Neuron (in vitro differentiated cells): Measurements from ENCODE around the gene ITGBL1.
A peak's percentile ranks its signal among the peaks of the same experiment; 100 is the strongest.

ENCODE experiments used
- H2AFZ ChIP-seq: one replicate; pipeline ENCODE4 v1.6.1; 2013; ENCODE audit warnings: low read depth, mild to moderate bottlenecking, inconsistent platforms, low read length, moderate library complexity
- H3K27me3 ChIP-seq: one replicate; pipeline ENCODE4 v1.6.1; 2013; ENCODE audit warnings: low read length; ENCODE audit not compliant: insufficient read depth
- H3K36me3 ChIP-seq: one replicate; pipeline ENCODE4 v1.6.1; 2013; ENCODE audit warnings: low read length; ENCODE audit not compliant: insufficient read depth
- H3K4me1 ChIP-seq: one replicate; pipeline ENCODE4 v1.6.1; 2013; ENCODE audit warnings: low read length; ENCODE audit not compliant: insufficient read depth
- H3K4me3 ChIP-seq: 2 replicates; pipeline ENCODE4 v1.5.1; 2013; ENCODE audit warnings: mild to moderate bottlenecking, low read length, moderate library complexity
- H3K9me3 ChIP-seq: one replicate; pipeline ENCODE4 v1.6.1; 2013; ENCODE audit warnings: low read length

ITGBL1 gene

DNA sequence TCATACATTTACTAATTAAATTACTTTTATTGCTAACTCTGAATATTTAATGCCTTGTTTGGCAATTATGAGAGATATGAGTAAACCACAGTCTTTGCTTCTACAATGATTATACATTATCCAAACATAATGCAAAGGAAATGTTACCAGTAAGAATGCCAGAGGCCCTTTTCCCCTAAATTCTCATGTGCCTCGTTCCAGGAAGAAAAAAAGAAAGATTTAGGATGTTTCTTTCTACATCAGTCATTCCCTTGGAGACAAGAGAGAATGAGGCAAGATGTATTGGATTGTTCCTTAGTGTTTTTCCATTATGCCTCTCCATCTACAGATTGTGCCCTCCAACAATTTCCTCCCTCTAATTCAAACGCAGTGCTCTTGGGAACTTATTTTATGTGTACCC lies 50.1 kb downstream of the ITGBL1 start:
- Histone ChIP-seq H3K4me3 (no peak overlapping the region), H3K27me3 (no peaks in the 10 kb centered on the region), H2AFZ (no peak overlapping the region), H3K9me3 (no peaks in the 10 kb centered on the region), H3K4me1 (no peaks in the 10 kb centered on the region), H3K36me3 (no peaks in the 10 kb centered on the region)

DNA sequence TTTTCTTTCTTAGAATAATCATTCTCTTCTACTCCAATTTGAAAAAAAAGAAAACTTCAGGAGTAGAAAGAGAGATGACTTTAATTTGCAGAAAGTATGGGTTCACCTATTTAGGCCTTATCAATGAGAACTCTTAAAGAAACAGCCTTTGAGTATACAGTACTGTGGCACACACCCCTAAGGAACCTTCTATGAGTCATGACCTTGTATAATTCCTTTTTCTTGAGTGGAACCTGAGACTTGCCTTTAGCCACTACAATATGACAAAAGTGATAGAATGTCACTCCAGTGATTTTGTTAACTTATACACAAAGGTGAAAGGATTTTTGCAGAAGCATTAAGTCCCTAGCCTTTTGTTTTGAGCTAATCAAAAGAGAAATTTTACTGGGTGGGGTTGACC lies 58.7 kb downstream of the ITGBL1 start:
- H3K36me3 ChIP-seq, result no peaks in the 10 kb centered on the region

DNA sequence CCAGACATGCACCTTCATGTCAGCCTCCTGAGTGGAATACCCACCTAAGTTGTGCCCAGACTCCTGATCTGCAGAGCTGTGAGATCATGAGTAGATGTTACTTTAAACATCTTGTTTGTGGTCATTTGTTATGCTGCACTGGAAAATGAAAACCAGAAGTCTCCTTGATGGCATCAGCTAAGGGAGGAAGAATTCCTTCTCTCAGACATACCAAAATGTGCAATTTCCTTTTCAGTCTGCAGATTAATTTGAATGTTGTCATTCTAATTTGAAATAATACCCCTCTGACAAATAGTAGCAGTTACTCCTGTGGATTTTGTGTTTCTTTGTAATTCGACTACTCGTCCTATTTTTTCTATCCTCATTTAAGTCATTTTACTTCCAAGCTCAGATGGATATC lies 59.3 kb downstream of the ITGBL1 start:
- Histone ChIP-seq H3K4me3 (no peak overlapping the region), H3K36me3 (no peaks in the 10 kb centered on the region), H3K27me3 (no peaks in the 10 kb centered on the region), H3K9me3 (no peaks in the 10 kb centered on the region), H2AFZ (no peak overlapping the region), H3K4me1 (peaks cover 6% of the 10 kb centered on the region)

More for the DNA sequence above, 58.7 kb downstream of the ITGBL1 start:
- Histone ChIP-seq H3K4me3 (no peak overlapping the region), H2AFZ (no peak overlapping the region), H3K4me1 (peaks cover 6% of the 10 kb centered on the region), H3K27me3 (no peaks in the 10 kb centered on the region), H3K9me3 (no peaks in the 10 kb centered on the region)

DNA sequence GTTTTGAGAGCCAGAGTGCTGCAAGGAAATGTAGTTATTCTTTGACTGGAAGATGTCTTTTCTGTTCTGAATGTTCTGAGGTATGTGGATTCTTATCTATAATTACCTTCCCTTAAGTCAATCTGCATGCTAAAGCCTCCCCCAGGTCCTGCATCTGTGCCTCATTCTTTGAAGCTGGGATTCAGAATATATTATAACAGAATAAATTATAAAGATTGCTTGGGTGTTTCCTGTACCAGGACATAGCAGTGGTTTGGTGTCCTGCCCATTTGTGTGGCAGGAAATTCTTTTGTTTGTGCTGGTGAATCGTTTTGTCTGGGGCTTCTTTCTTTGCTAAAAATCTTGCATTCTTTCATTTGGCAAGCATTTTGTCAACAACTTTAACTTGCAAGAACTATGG lies 60.2 kb downstream of the ITGBL1 start:
- Histone ChIP-seq H2AFZ (no peak overlapping the region), H3K4me1 (peaks cover 6% of the 10 kb centered on the region), H3K36me3 (no peaks in the 10 kb centered on the region), H3K4me3 (no peak overlapping the region), H3K27me3 (no peaks in the 10 kb centered on the region), H3K9me3 (no peaks in the 10 kb centered on the region)

DNA sequence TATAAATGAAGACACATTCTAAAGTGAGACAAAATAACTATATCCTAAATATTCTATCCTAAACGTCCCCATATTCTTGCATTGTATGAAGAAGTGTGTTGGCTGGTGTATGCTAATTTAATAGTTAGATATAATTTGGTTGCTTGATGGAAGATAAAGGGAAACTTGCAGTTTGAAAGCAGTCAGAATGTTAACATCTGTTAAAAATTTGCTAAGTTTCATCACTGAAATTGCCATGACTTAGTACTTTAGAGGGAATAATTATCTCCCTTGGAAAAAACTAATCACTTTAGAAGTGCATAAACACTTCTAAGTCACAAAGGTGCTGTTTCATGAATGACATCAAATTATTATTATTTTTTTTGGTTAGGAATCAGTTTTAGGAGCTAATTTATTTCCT lies 61.6 kb downstream of the ITGBL1 start:
- H3K27me3 ChIP-seq, result no peaks in the 10 kb centered on the region
- H3K9me3 ChIP-seq, result no peaks in the 10 kb centered on the region
- no peaks in the 10 kb centered on the region for H3K36me3 ChIP-seq
- H2AFZ ChIP-seq, result no peak overlapping the region
- H3K4me1 ChIP-seq, result peaks cover 6% of the 10 kb centered on the region
- H3K4me3 ChIP-seq, result no peak overlapping the region

DNA sequence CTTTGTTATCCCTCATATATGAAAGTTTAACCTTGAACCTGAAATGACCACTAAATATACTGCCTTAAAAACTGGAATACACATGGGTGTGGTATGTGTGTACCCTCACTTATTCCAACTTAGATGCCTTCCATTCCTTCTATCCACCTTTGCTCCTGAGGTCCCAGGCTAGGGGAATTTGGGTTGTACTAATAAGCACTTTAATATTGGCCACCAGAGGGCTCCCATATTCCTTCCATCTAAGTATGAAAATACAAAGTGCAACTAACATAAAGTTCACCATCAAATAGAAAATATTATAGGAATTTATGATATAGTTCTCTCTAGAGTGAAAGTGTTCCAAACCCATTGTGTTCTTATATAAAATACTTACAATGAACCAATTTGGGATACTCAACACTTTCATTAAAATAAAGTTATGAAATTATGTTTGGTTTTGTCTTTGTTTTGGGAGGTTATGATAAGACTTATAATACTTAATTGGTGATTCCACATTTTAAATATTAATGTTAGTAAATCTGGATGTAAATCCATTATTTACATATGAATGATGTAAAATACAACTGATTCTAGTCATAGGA lies 62.3 kb downstream of the ITGBL1 start:
- Histone ChIP-seq H3K36me3 (no peaks in the 10 kb centered on the region), H3K9me3 (no peaks in the 10 kb centered on the region), H2AFZ (no peak overlapping the region), H3K27me3 (no peaks in the 10 kb centered on the region), H3K4me3 (no peak overlapping the region), H3K4me1 (peaks cover 6% of the 10 kb centered on the region)

DNA sequence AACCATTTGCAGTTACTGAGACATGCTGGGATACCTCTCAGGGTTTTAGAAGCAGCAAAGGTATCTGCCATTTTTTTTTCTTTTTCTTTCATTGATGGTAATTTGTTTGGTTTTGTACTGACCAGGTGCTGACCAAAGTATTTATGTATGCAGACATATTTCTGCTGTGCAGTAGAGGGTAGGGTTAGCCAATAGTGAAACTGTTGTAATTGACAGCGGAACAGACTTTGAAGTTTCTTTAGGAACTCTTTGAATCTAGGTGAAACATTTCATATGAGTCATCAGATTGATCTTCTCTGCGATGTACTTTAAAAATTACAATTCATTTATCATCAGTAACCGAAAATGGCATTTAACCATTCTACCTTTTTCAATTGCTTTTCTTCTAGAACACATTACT lies 63.0 kb downstream of the ITGBL1 start:
- Histone ChIP-seq H3K36me3 (no peaks in the 10 kb centered on the region), H3K4me3 (no peak overlapping the region), H3K4me1 (peaks cover 6% of the 10 kb centered on the region), H3K9me3 (no peaks in the 10 kb centered on the region), H3K27me3 (no peaks in the 10 kb centered on the region), H2AFZ (no peak overlapping the region)

DNA sequence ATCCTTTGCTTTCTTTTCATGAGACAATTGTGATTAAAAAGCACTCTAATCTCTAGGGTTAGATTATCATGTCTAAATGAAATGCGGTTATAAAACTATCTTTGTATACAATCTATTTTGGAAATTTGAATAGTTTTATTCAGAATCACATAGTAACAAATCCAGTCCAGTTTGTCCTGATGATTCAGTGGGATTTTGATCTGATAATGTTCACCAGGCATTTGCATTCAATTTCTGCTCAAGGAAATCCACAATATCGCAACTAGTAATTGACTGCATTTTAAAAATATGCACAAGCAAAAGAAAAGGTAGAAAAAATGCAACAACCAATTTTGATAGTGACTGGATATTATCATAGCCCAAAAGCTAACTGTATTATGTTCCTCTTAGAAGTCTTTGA lies 63.8 kb downstream of the ITGBL1 start:
- Histone ChIP-seq H3K27me3 (no peaks in the 10 kb centered on the region), H2AFZ (no peak overlapping the region), H3K9me3 (no peaks in the 10 kb centered on the region), H3K4me1 (peaks cover 6% of the 10 kb centered on the region), H3K4me3 (no peak overlapping the region), H3K36me3 (no peaks in the 10 kb centered on the region)

DNA sequence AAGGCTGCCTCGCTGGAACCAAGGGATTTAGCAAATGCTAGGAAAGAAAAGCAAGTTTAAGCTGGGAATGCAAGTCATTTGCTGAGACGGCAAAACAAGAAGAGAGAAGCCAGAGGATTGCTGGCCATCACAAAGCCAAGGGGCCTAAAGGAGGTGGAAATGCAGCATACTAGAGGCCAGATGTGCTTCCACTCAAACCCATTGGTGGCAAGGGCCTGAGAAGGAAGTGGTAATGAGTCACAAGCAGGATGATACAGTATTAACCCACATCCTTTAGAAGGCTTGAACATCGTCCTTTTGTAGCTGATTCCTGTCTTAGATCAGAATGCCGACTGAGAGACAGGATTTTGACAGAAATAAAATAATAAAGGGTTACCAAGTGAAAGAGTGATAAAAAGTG lies 68.2 kb downstream of the ITGBL1 start:
- Histone ChIP-seq H3K36me3 (no peaks in the 10 kb centered on the region), H3K9me3 (no peaks in the 10 kb centered on the region), H3K4me3 (no peak overlapping the region), H3K4me1 (no peaks in the 10 kb centered on the region), H2AFZ (no peak overlapping the region), H3K27me3 (no peaks in the 10 kb centered on the region)

DNA sequence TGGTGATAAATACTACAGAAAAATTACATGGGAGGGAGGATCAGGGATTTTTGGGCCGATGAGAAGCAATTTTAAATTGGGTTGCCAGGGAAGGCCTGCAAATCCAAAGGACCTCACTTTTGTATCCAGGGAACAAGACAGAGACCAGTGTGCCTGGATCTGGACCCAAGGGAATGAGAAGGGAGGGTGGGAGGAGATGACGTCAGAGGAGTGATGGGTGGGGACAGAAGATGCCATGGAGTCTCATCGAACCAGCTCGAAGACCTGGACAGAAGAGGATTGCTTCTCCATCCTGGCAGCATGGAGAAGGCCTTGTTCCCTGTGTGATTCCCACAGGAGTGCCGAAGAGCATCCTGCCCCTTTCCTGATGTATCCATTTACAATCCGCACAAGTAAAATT lies 68.9 kb downstream of the ITGBL1 start:
- Histone ChIP-seq H3K36me3 (no peaks in the 10 kb centered on the region), H3K4me3 (no peak overlapping the region), H3K9me3 (no peaks in the 10 kb centered on the region), H3K4me1 (no peaks in the 10 kb centered on the region), H2AFZ (no peak overlapping the region), H3K27me3 (no peaks in the 10 kb centered on the region)

DNA sequence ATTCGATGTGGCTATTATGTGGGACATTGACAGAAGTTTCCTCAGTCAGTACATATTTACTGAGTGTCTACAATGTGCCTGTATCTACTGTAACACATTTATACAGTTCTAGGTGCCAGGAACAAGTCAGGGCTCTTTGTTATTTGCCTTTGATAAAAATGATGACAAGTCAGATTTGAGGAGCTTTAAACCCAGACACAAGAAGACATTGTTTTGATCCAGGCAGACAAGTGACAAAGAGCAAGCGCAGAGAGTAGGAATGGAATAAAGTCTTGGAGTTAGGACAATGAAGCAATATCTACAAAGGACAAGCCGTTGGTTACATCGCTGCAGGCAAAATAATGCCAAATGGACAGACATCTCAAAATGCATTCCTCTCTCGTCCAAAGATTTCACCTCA lies 70.1 kb downstream of the ITGBL1 start:
- Histone ChIP-seq H3K36me3 (no peaks in the 10 kb centered on the region), H3K4me3 (no peak overlapping the region), H2AFZ (peak overlapping the region; percentile 14), H3K27me3 (no peaks in the 10 kb centered on the region), H3K4me1 (no peaks in the 10 kb centered on the region), H3K9me3 (no peaks in the 10 kb centered on the region)

DNA sequence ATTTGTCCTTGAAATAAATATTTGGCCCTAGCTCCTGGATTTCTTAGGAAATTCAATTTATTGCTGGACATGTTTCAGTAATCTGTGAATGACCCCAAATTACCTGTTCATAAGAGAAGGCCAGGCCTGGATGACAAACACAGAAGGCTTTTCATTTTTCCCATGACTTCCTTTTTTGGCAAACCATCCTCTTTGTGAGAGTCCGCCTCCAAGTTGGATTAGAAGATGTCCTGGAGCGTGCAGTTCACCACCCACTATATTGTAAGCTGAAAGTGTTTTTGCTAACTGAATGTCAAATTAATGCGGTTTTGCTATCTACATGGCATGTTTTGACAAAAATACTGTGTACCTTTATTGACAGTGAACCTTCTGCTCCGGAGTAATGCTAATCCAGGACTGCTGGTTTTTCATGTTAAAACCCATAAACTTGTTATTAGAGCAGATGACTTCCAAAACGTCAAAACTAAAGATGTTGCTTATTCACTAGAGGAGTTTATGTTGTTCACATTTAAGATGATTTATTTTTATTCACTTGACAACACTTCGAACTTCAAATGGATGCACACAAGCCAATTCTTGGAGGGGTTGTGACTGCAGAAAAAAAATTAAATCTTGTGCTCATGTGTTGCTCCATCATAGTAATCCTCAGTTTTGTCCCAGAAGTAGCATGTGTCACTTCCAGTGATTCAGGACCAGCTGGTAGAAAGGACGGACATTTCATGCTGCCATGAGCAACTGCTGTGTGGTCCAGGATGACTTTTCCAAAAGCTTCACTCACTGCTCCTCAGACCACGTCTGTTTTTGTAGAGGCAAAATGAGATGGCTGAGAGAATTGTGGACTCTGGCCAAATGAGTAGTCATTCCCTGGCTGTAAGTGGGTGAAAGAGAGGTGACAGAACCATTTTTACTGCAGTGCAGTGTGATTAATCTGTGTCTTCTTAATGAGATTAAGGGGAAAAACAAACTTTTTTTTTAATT lies 71.0 kb downstream of the ITGBL1 start:
- Histone ChIP-seq H3K4me3 (no peak overlapping the region), H3K9me3 (no peaks in the 10 kb centered on the region), H3K4me1 (no peaks in the 10 kb centered on the region), H3K36me3 (no peaks in the 10 kb centered on the region), H3K27me3 (no peaks in the 10 kb centered on the region), H2AFZ (peak overlapping the region; percentile 14)

DNA sequence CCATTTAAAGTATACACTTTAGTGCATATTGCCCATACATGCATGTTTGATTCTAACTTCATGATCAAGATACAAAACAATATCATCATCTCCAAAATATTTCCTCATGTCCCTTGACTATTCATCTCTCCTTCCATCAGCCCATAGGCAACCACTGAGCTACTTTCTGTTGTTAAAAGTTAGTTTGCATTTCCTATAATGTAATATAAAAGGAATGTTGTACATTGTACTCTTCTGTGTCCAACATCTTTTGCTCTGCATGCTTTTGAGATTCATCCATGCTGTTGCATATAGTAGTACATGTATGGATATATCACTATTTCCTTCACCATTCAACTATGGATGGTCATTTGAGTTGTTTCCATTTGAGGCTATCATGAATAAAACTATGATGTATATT lies 74.7 kb downstream of the ITGBL1 start:
- no peaks in the 10 kb centered on the region for H3K9me3 ChIP-seq
- H3K4me3 ChIP-seq, result no peak overlapping the region
- H3K4me1 ChIP-seq, result no peaks in the 10 kb centered on the region
- H3K36me3 ChIP-seq, result no peaks in the 10 kb centered on the region
- H2AFZ ChIP-seq, result no peak overlapping the region
- no peaks in the 10 kb centered on the region for H3K27me3 ChIP-seq
